ENCODE measurements around the gene GUF1.

Gene GUF1

GRCh38 chr4:44678094-44679041 is at the start of gene GUF1:
TSS of gene GUF1 (plus strand) at chr4:44678420. CDS start at chr4:44678623, 203 bp downstream.
- DNase-seq (ENCODE audit: low read depth), result peak; percentile 70

GRCh38 chr4:44629280-44629866 is 48.8 kb upstream of the GUF1 start:
- no peak for DNase-seq (ENCODE audit: low read depth)

- DNase-seq (ENCODE audit: low read depth), result no peak
These were observed 46.1 kb upstream of the GUF1 start for GRCh38 chr4:44632089-44632488.

GRCh38 chr4:44632733-44633132 is 45.5 kb upstream of the GUF1 start:
- DNase-seq (ENCODE audit: low read depth), result no peak

- no peak for DNase-seq (ENCODE audit: low read depth)
These were observed 40.1 kb upstream of the GUF1 start for GRCh38 chr4:44638091-44638490.

- DNase-seq (ENCODE audit: low read depth), result no peak
These were observed 32.1 kb upstream of the GUF1 start for GRCh38 chr4:44646151-44646550.

GRCh38 chr4:44651425-44651824 is 26.8 kb upstream of the GUF1 start, which contains the start of gene YIPF7:
TSS of gene YIPF7 (minus strand) at chr4:44651625. CDS start at chr4:44650100, 1,525 bp downstream.
- DNase-seq (ENCODE audit: low read depth), result no peak

- DNase-seq (ENCODE audit: low read depth), result no peak
These were observed 26.2 kb upstream of the GUF1 start for GRCh38 chr4:44652002-44652401.

GRCh38 chr4:44660396-44660795 is 17.8 kb upstream of the GUF1 start:
- DNase-seq (ENCODE audit: low read depth), result no peak

GRCh38 chr4:44661940-44662622 is 16.1 kb upstream of the GUF1 start:
- DNase-seq (ENCODE audit: low read depth), result no peak

GRCh38 chr4:44662623-44663005 is 15.6 kb upstream of the GUF1 start:
- DNase-seq (ENCODE audit: low read depth), result no peak

GRCh38 chr4:44663539-44664263 is 14.5 kb upstream of the GUF1 start:
- DNase-seq (ENCODE audit: low read depth), result no peak

GRCh38 chr4:44668526-44668925 is 9.7 kb upstream of the GUF1 start:
- DNase-seq (ENCODE audit: low read depth), result no peak

- DNase-seq (ENCODE audit: low read depth), result no peak
These were observed 7.6 kb upstream of the GUF1 start for GRCh38 chr4:44670506-44671199.

- DNase-seq (ENCODE audit: low read depth), result no peak
These were observed 6.6 kb upstream of the GUF1 start for GRCh38 chr4:44671636-44672035.

- DNase-seq (ENCODE audit: low read depth), result no peak
These were observed 3.7 kb upstream of the GUF1 start for GRCh38 chr4:44674471-44674870.

- DNase-seq (ENCODE audit: low read depth), result no peak
These were observed 2.9 kb upstream of the GUF1 start for GRCh38 chr4:44675366-44675765.

- DNase-seq (ENCODE audit: low read depth), result no peak
These were observed 840 bp downstream of the GUF1 start for GRCh38 chr4:44679060-44679459.

GRCh38 chr4:44684648-44685047 is 6.4 kb downstream of the GUF1 start:
- DNase-seq (ENCODE audit: low read depth), result no peak

- DNase-seq (ENCODE audit: low read depth), result no peak
These were observed 22.2 kb downstream of the GUF1 start for GRCh38 chr4:44700427-44700826.

- no peak for DNase-seq (ENCODE audit: low read depth)
These were observed 22.8 kb downstream of the GUF1 start for GRCh38 chr4:44701037-44701436.

All from stimulated activated CD8-positive, alpha-beta memory T cell treated with anti-CD3 and anti-CD28 coated beads, Interleukin-7, amount 100 ng/mL, for 24 hours (primary cell).